HepG2 (cell line): ENCODE results near the gene ADAMTS12. TPM values are rescaled to one million over a fixed set of nuclear protein-coding genes. Genes with fewer than 3 reads are reported as not detected.

Experiments used
- ATAC-seq: fragments of 200-7000 bp; cut with Tn5 transposase; 3 replicates; pipeline ENCODE4 v1.9.1; 2020; ENCODE audit warnings: mild to moderate bottlenecking, moderate library complexity
- BruUV-seq: library from RNA; stranded (reverse); fragments of 400-500 nt; replicated peaks from 2 replicates; lab custom pipeline; 2021; lab: Mats Ljungman, UMichigan
- CTCF ChIA-PET: fragments of 300-600 bp; formaldehyde crosslinking; extraction: SDS; loops from one replicate; lab custom pipeline; 2021; ENCODE audit warnings: low total read pairs, inconsistent platforms, low intra/inter-chr PET ratio; lab: Yijun Ruan, JAX
- POLR2A ChIA-PET: fragments of 350-600 bp; sonication (Branson Sonifier 250); formaldehyde crosslinking; loops from one replicate; lab custom pipeline; 2020; ENCODE audit warnings: antibody characterized with exemption, inconsistent platforms; lab: Yijun Ruan, JAX
- DNase-seq: peaks from one replicate; pipeline ENCODE4 v3.0.0-alpha.2; 2015; ENCODE audit warnings: low spot score
- FAIRE-seq: peaks from 3 replicates; lab custom pipeline; 2011; peaks lifted over from hg19 to GRCh38; lab: Jason Lieb, UNC
- H2AFZ ChIP-seq: one replicate; pipeline ENCODE4 v1.6.1; 2011; ENCODE audit warnings: low read length, inconsistent platforms
- H3K27ac ChIP-seq: fragments of 300-600 bp; 3 replicates; pipeline ENCODE4 v1.8.0; 2011; ENCODE audit warnings: mixed run types, mild to moderate bottlenecking, mixed read lengths, low read length, inconsistent platforms; ENCODE audit not compliant: insufficient read depth; ENCODE audit errors: extremely low read length
- H3K27me3 ChIP-seq, 2 experiments: fragments of 200-600 bp in 1 of 2; 2 replicates in 1 of 2; 3 replicates in 1 of 2; pipeline versions ENCODE4 v1.6.0 to v1.8.0; 2011; ENCODE audit warnings: low read length in 2 of 2, mild to moderate bottlenecking in 2 of 2, moderate library complexity in 2 of 2, inconsistent platforms in 1 of 2; ENCODE audit not compliant: insufficient read depth in 2 of 2, control insufficient read depth in 1 of 2
- H3K36me3 ChIP-seq, 2 experiments: fragments of 200-600 bp in 1 of 2; replicated peaks in 1 of 2; 2 replicates in 1 of 2; 3 replicates in 1 of 2; pipeline versions ENCODE4 v1.5.1 to v1.8.0; 2011; ENCODE audit warnings: low read length in 2 of 2, inconsistent platforms in 1 of 2; ENCODE audit not compliant: insufficient read depth in 2 of 2, control insufficient read depth in 1 of 2
- H3K4me1 ChIP-seq: 2 replicates; pipeline ENCODE4 v1.5.1; 2012; ENCODE audit warnings: low read length, inconsistent platforms; ENCODE audit not compliant: insufficient read depth
- H3K4me2 ChIP-seq: 2 replicates; pipeline ENCODE4 v1.6.0; 2011; ENCODE audit warnings: low read depth, low read length, inconsistent platforms
- H3K4me3 ChIP-seq, 3 experiments: fragments of 200-600 bp in 1 of 3; sonication (generic), shearing (Covaris generic) in 1 of 3; replicated peaks in 1 of 3; 2 replicates each; pipeline ENCODE4 v1.5.1; 2011 to 2016; ENCODE audit warnings: low read length in 3 of 3, inconsistent platforms in 2 of 3, low read depth in 2 of 3, mild to moderate bottlenecking in 2 of 3, control low read depth in 1 of 3, mixed read lengths in 1 of 3; ENCODE audit not compliant: insufficient read depth in 1 of 3
- H3K79me2 ChIP-seq: one replicate; pipeline ENCODE4 v1.6.1; 2011; ENCODE audit warnings: low read length, inconsistent platforms; ENCODE audit not compliant: insufficient read depth
- H3K9ac ChIP-seq: 2 replicates; pipeline ENCODE4 v1.6.0; 2011; ENCODE audit warnings: mild to moderate bottlenecking, low read depth, low read length, inconsistent platforms; ENCODE audit not compliant: insufficient read depth
- H3K9me3 ChIP-seq: 2 replicates; pipeline ENCODE4 v1.5.1; 2012; ENCODE audit warnings: mild to moderate bottlenecking, low read length
- H4K20me1 ChIP-seq: 2 replicates; pipeline ENCODE4 v1.6.0; 2011; ENCODE audit warnings: inconsistent platforms, mild to moderate bottlenecking, low read length, moderate library complexity; ENCODE audit not compliant: insufficient read depth
- ELF3 ChIP-seq: IDR thresholded peaks from 2 replicates; pipeline ENCODE4 v1.6.1; 2016; ENCODE audit warnings: missing genetic modification reagents, missing compliant biosample characterization
- FOXK1 ChIP-seq: sonication (generic); formaldehyde crosslinking; IDR thresholded peaks from 2 replicates; pipeline ENCODE4 v1.4.0; 2020; ENCODE audit warnings: low read depth, missing genetic modification reagents, borderline replicate concordance
- ISL2 ChIP-seq: sonication (generic); formaldehyde crosslinking; IDR thresholded peaks from 2 replicates; pipeline ENCODE4 v1.5.0; 2020; ENCODE audit warnings: missing genetic modification reagents
- NCOR1 ChIP-seq: fragments of 200-600 bp; sonication (generic); IDR thresholded peaks from 2 replicates; pipeline ENCODE4 v1.7.0; 2017; ENCODE audit warnings: antibody characterized with exemption, low read length, borderline replicate concordance
- NFKBIZ ChIP-seq: IDR thresholded peaks from 2 replicates; pipeline ENCODE4 v1.6.1; 2018; ENCODE audit warnings: missing genetic modification reagents, missing compliant biosample characterization
- SIX4 ChIP-seq: sonication (generic); formaldehyde crosslinking; IDR thresholded peaks from 2 replicates; pipeline ENCODE4 v1.4.0; 2020; ENCODE audit warnings: missing genetic modification reagents
- TBP ChIP-seq: sonication (generic); formaldehyde crosslinking; IDR thresholded peaks from 2 replicates; pipeline ENCODE4 v1.5.0; 2020; ENCODE audit warnings: missing genetic modification reagents
- TBX3 ChIP-seq: fragments of 450-650 bp; IDR thresholded peaks from 2 replicates; pipeline ENCODE4 v1.6.1; 2017; ENCODE audit warnings: antibody characterized with exemption, mild to moderate bottlenecking, inconsistent platforms, borderline replicate concordance
- THYN1 ChIP-seq: sonication (generic); formaldehyde crosslinking; IDR thresholded peaks from 2 replicates; pipeline ENCODE4 v1.8.1; 2023; ENCODE audit warnings: low read depth, mild to moderate bottlenecking, moderate library complexity, missing genetic modification reagents, borderline replicate concordance
- ZBTB1 ChIP-seq: sonication (generic); formaldehyde crosslinking; IDR thresholded peaks from 2 replicates; pipeline ENCODE4 v1.4.0; 2020; ENCODE audit warnings: missing genetic modification reagents, borderline replicate concordance
- ZMYM3 ChIP-seq: sonication (generic); formaldehyde crosslinking; IDR thresholded peaks from 2 replicates; pipeline ENCODE4 v1.5.1; 2020; ENCODE audit warnings: mild to moderate bottlenecking, missing genetic modification reagents
- ZNF543 ChIP-seq: sonication (generic); formaldehyde crosslinking; IDR thresholded peaks from 2 replicates; pipeline ENCODE4 v1.4.0; 2020; ENCODE audit warnings: mild to moderate bottlenecking, missing genetic modification reagents
- ZNF577 ChIP-seq: sonication (generic); formaldehyde crosslinking; IDR thresholded peaks from 2 replicates; pipeline ENCODE4 v1.4.0; 2020; ENCODE audit warnings: mild to moderate bottlenecking, low read depth, missing genetic modification reagents, borderline replicate concordance
- ZNF7 ChIP-seq: IDR thresholded peaks from 2 replicates; pipeline ENCODE4 v1.6.1; 2016; ENCODE audit warnings: missing biosample characterization, missing genetic modification reagents
- ZNF720 ChIP-seq: sonication (generic); formaldehyde crosslinking; IDR thresholded peaks from 2 replicates; pipeline ENCODE4 v1.4.0; 2020; ENCODE audit warnings: missing genetic modification reagents
- ZNF781 ChIP-seq: sonication (generic); formaldehyde crosslinking; IDR thresholded peaks from 2 replicates; pipeline ENCODE4 v1.5.1; 2020; ENCODE audit warnings: borderline replicate concordance, mild to moderate bottlenecking, missing genetic modification reagents; ENCODE audit errors: not compliant biosample characterization
- ZNF891 ChIP-seq: sonication (generic); formaldehyde crosslinking; IDR thresholded peaks from 2 replicates; pipeline ENCODE4 v1.5.0; 2020; ENCODE audit warnings: mild to moderate bottlenecking, missing genetic modification reagents
- WGBS: methylation state at CpG from one replicate; pipeline ENCODE4 v1.1.6; 2017; ENCODE audit warnings: low lambda C conversion rate; 5-methylcytosine and 5-hydroxymethylcytosine counted together
- in situ Hi-C: cut with HindIII; loops from 2 replicates; pipeline ENCODE4 v1.10.0; 2017; ENCODE audit warnings: low pct_unique_long_range_greater_than_20kb; ENCODE audit not compliant: extremely low pct_ligation_motif_present
- intact Hi-C: fragments of 100-400 bp; cut with micrococcal nuclease; formaldehyde crosslinking; loops from one replicate; pipeline ENCODE4 v1.10.0; 2022; ENCODE audit not compliant: unreplicated experiment
- polyA plus RNA-seq, 8 experiments: library from polyadenylated mRNA; depleted of rRNA in 3 of 8; stranded (reverse) in 7 of 8; unstranded in 1 of 8; fragments of >200 nt; fragmentation: Illumina TruSeq in 4 of 8; extraction: Trizol in 4 of 8; gene quantifications; 2 replicates each; pipeline versions ENCODE4 v1.2.1 to v1.2.3, GENCODE V29; 2011 to 2016; ENCODE audit warnings: low read depth in 4 of 8, missing spikeins in 1 of 8, mixed read lengths in 1 of 8; ENCODE audit not compliant: insufficient read depth in 1 of 8
- total RNA-seq, 5 experiments: library from RNA; depleted of rRNA; stranded (reverse); fragments of >200 nt; fragmentation: Illumina TruSeq; extraction: Trizol; gene quantifications; 2 replicates each; pipeline ENCODE4 v1.2.3, GENCODE V29; 2016; ENCODE audit warnings: low read depth in 1 of 5
- TF ChIP-seq, protein P1 (sequence below): fragments of 450-650 bp; IDR thresholded peaks from 2 replicates; pipeline ENCODE4 v1.6.1; 2017
- TF ChIP-seq, protein P2 (sequence below): IDR thresholded peaks from 2 replicates; pipeline ENCODE4 v1.6.1; 2016; ENCODE audit warnings: low read depth, control low read depth

Gene ADAMTS12
- total and polyA plus RNA-seq, 2 of the 13 experiments (the other 11 are each of a cell fraction or from before 2014, with no cell fraction given): 0.03 TPM; not detected in 1

GRCh38 chr5:33831041-33831440 is 60.7 kb downstream of the ADAMTS12 start:
- no peak for DNase-seq
- H2AFZ ChIP-seq: no peak overlapping the region
- ChIA-PET POLR2A (no interaction called here), CTCF (no interaction called here)
- H3K79me2 ChIP-seq: no peaks in the 10 kb centered on the region
- H3K4me1 ChIP-seq: no peaks in the 10 kb centered on the region
- no peaks in the 10 kb centered on the region; a peak in 1 of 5 replicates for H3K27me3 ChIP-seq
- H3K4me2 ChIP-seq: no peak overlapping the region
- no TSS peak for BruUV-seq
- no peak for FAIRE-seq
- intact Hi-C loops: no loop called here
- TF ChIP-seq NFKBIZ (CRISPR knock-in tag): no peak
- TF ChIP-seq NCOR1: no peak
- TF ChIP-seq ZNF720 (CRISPR knock-in tag): no peak
- H3K4me3 ChIP-seq: no peak overlapping the region
- H3K9ac ChIP-seq: no peak overlapping the region
- H3K27ac ChIP-seq: no peak overlapping the region
- no peaks in the 10 kb centered on the region for H3K36me3 ChIP-seq
- ATAC-seq: no peak
- in situ Hi-C loops: no loop called here
- 7% methylated on average over 1 of the region's 1 CpG for WGBS
- no peaks in the 10 kb centered on the region for H4K20me1 ChIP-seq
- no peaks in the 10 kb centered on the region for H3K9me3 ChIP-seq

DNA sequence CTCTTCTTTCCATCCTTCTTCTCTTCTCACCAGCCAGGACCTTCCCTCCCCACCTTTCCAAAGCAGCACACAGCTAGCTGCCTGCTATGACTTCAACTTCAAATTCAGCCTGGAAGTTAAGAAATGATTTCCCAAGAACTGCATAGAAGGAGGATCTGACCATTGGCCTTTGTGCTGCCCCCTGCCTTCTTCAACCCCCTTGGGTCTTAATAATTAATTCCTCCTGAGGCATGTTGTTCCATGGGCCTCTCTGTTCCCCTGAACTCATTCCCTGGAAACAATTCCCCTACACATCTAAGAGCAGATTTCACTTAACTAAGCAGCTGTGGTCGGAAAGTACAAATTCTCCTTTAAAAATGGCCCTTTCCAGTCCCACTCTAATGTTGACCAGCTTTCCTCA is 62.4 kb downstream of the ADAMTS12 start:
- no peaks in the 10 kb centered on the region for H3K79me2 ChIP-seq
- intact Hi-C loops (no loop called here), in situ Hi-C loops (no loop called here)
- BruUV-seq: no TSS peak
- no peaks in the 10 kb centered on the region for H3K4me1 ChIP-seq
- ATAC-seq: no peak
- POLR2A ChIA-PET: no interaction called here
- no peaks in the 10 kb centered on the region for H3K36me3 ChIP-seq
- no peak overlapping the region for H2AFZ ChIP-seq
- H3K9me3 ChIP-seq: no peaks in the 10 kb centered on the region
- H3K27ac ChIP-seq: no peak overlapping the region
- 0% methylated on average over 1 of the region's 1 CpG for WGBS
- FAIRE-seq: no peak
- H3K4me2 ChIP-seq: no peak overlapping the region
- no peaks in the 10 kb centered on the region; a peak in 1 of 5 replicates for H3K27me3 ChIP-seq
- H3K9ac ChIP-seq: no peak overlapping the region
- no peak for DNase-seq
- H3K4me3 ChIP-seq: no peak overlapping the region
- CTCF ChIA-PET: no interaction called here
- no peaks in the 10 kb centered on the region for H4K20me1 ChIP-seq
- TF ChIP-seq ZNF781 (CRISPR knock-in tag) (no peak), ELF3 (CRISPR knock-in tag) (no peak), TBP (CRISPR knock-in tag) (no peak), SIX4 (CRISPR knock-in tag) (no peak), ZNF543 (CRISPR knock-in tag) (no peak), FOXK1 (CRISPR knock-in tag) (no peak), ZNF7 (CRISPR knock-in tag) (no peak), THYN1 (no peak), ZBTB1 (CRISPR knock-in tag) (no peak), TBX3 (no peak), ZMYM3 (CRISPR knock-in tag) (no peak), ISL2 (CRISPR knock-in tag) (no peak), ZNF891 (CRISPR knock-in tag) (no peak), ZNF577 (no peak)
- TF ChIP-seq, protein P1, sequence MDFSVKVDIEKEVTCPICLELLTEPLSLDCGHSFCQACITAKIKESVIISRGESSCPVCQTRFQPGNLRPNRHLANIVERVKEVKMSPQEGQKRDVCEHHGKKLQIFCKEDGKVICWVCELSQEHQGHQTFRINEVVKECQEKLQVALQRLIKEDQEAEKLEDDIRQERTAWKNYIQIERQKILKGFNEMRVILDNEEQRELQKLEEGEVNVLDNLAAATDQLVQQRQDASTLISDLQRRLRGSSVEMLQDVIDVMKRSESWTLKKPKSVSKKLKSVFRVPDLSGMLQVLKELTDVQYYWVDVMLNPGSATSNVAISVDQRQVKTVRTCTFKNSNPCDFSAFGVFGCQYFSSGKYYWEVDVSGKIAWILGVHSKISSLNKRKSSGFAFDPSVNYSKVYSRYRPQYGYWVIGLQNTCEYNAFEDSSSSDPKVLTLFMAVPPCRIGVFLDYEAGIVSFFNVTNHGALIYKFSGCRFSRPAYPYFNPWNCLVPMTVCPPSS: no peak
- TF ChIP-seq, protein P2, sequence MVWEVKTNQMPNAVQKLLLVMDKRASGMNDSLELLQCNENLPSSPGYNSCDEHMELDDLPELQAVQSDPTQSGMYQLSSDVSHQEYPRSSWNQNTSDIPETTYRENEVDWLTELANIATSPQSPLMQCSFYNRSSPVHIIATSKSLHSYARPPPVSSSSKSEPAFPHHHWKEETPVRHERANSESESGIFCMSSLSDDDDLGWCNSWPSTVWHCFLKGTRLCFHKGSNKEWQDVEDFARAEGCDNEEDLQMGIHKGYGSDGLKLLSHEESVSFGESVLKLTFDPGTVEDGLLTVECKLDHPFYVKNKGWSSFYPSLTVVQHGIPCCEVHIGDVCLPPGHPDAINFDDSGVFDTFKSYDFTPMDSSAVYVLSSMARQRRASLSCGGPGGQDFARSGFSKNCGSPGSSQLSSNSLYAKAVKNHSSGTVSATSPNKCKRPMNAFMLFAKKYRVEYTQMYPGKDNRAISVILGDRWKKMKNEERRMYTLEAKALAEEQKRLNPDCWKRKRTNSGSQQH (CRISPR knock-in tag): no peak
